A673 (cell line): ENCODE data around the gene MPC1. TPM values are rescaled to one million over a fixed set of nuclear protein-coding genes. Genes with fewer than 3 reads are reported as not detected.
"Not testable (repeated sequence)": the region's sequence is repeated elsewhere in the genome, so short reads cannot be mapped to it uniquely, and the experiment has no call there.

Experiments
- BruUV-seq: library from RNA; stranded (reverse); fragments of 400-500 nt; replicated peaks from 2 replicates; lab custom pipeline; 2021; lab: Mats Ljungman, UMichigan
- CTCF ChIA-PET: fragments of 300-600 bp; sonication (Branson Sonifier 250); formaldehyde crosslinking; loops from one replicate; lab custom pipeline; 2022; ENCODE audit warnings: antibody characterized with exemption; lab: Charles Lee
- POLR2A ChIA-PET: fragments of 300-600 bp; sonication (Branson Sonifier 250); formaldehyde crosslinking; loops from one replicate; lab custom pipeline; 2022; ENCODE audit warnings: antibody characterized with exemption; ENCODE audit not compliant: low non-redundant PET; lab: Charles Lee
- DNase-seq: peaks from one replicate; pipeline ENCODE4 v3.0.0-alpha.2; 2015; ENCODE audit warnings: low spot score
- H3K27ac ChIP-seq: fragments of 200-600 bp; sonication (generic); 2 replicates; pipeline ENCODE4 v1.5.1; 2016; ENCODE audit warnings: mixed run types, low read depth, mild to moderate bottlenecking, mixed read lengths, antibody characterized with exemption, low read length; ENCODE audit not compliant: poor library complexity, severe bottlenecking
- H3K27me3 ChIP-seq: fragments of 200-600 bp; sonication (generic); replicated peaks from 2 replicates; pipeline ENCODE4 v1.6.1; 2017; ENCODE audit warnings: mixed run types, low read depth, mild to moderate bottlenecking, mixed read lengths, antibody characterized with exemption, low read length; ENCODE audit not compliant: insufficient read depth, poor library complexity
- H3K36me3 ChIP-seq: fragments of 200-600 bp; sonication (generic); 2 replicates; pipeline ENCODE4 v1.6.1; 2016; ENCODE audit warnings: mixed run types, mild to moderate bottlenecking, mixed read lengths, antibody characterized with exemption, low read length; ENCODE audit not compliant: insufficient read depth, poor library complexity, severe bottlenecking
- H3K4me1 ChIP-seq: fragments of 200-600 bp; sonication (generic); 2 replicates; pipeline ENCODE4 v1.6.1; 2017; ENCODE audit warnings: mixed run types, mild to moderate bottlenecking, mixed read lengths, antibody characterized with exemption, low read length; ENCODE audit not compliant: insufficient read depth, poor library complexity, severe bottlenecking
- H3K4me3 ChIP-seq: fragments of 200-600 bp; sonication (generic); 2 replicates; pipeline ENCODE4 v1.5.1; 2016; ENCODE audit warnings: low read depth, mixed run types, mild to moderate bottlenecking, mixed read lengths, low read length; ENCODE audit not compliant: poor library complexity, severe bottlenecking
- H3K9me3 ChIP-seq: fragments of 200-600 bp; sonication (generic); 2 replicates; pipeline ENCODE4 v1.6.1; 2016; ENCODE audit warnings: mixed run types, low read depth, mild to moderate bottlenecking, mixed read lengths, antibody characterized with exemption, low read length; ENCODE audit not compliant: poor library complexity, severe bottlenecking
- EZH2 ChIP-seq: fragments of 200-600 bp; sonication (generic); IDR thresholded peaks from 2 replicates; pipeline ENCODE4 v1.6.1; 2017; ENCODE audit warnings: borderline replicate concordance, low read depth, mild to moderate bottlenecking, mixed read lengths, antibody characterized with exemption, low read length; ENCODE audit not compliant: poor library complexity, severe bottlenecking
- intact Hi-C: fragments of 100-400 bp; cut with micrococcal nuclease; formaldehyde crosslinking; loops from one replicate; pipeline ENCODE4 v1.10.0; 2022; ENCODE audit not compliant: unreplicated experiment
- total RNA-seq: library from RNA; stranded (reverse); gene quantifications from 2 replicates; pipeline ENCODE4 v1.2.3, GENCODE V29; 2021
- TF ChIP-seq, protein P1 (sequence below): fragments of 300-800, 200-600 bp; sonication (generic); conservative IDR thresholded peaks from 2 replicates; pipeline ENCODE4 v1.5.1; 2017; ENCODE audit warnings: low read depth, mild to moderate bottlenecking, antibody characterized with exemption, low read length, moderate library complexity, mixed read lengths

Gene MPC1
- total RNA-seq, 1 experiment from 2014 or later: 35.9 TPM

- H3K27ac ChIP-seq: no peak overlapping the region
- POLR2A ChIA-PET: interaction anchor here (0.6 kb wide), 1 partner anchor 55 kb away, joined by 3 read pairs; no protein-coding TSS in a partner anchor
Observed at GRCh38 chr6:166386111-166386510, 3.4 kb upstream of the MPC1 start.

GRCh38 chr6:166383802-166384363 is 1.1 kb upstream of the MPC1 start:
- POLR2A ChIA-PET: not testable (repeated sequence)

More at GRCh38 chr6:166386111-166386510, 3.4 kb upstream of the MPC1 start:
- no TSS peak for BruUV-seq
- Histone ChIP-seq H3K4me1 (peaks cover 2% of the 10 kb centered on the region), H3K4me3 (no peak overlapping the region), H3K27me3 (no peaks in the 10 kb centered on the region), H3K9me3 (no peaks in the 10 kb centered on the region), H3K36me3 (no peaks in the 10 kb centered on the region)
- DNase-seq: no peak
- intact Hi-C loops: no loop called here
- TF ChIP-seq, protein P1, sequence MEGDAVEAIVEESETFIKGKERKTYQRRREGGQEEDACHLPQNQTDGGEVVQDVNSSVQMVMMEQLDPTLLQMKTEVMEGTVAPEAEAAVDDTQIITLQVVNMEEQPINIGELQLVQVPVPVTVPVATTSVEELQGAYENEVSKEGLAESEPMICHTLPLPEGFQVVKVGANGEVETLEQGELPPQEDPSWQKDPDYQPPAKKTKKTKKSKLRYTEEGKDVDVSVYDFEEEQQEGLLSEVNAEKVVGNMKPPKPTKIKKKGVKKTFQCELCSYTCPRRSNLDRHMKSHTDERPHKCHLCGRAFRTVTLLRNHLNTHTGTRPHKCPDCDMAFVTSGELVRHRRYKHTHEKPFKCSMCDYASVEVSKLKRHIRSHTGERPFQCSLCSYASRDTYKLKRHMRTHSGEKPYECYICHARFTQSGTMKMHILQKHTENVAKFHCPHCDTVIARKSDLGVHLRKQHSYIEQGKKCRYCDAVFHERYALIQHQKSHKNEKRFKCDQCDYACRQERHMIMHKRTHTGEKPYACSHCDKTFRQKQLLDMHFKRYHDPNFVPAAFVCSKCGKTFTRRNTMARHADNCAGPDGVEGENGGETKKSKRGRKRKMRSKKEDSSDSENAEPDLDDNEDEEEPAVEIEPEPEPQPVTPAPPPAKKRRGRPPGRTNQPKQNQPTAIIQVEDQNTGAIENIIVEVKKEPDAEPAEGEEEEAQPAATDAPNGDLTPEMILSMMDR: no peak
- no peak for TF ChIP-seq EZH2
- CTCF ChIA-PET: no interaction called here

GRCh38 chr6:166382500-166382932 is 224 bp downstream of the MPC1 start:
- Histone ChIP-seq H3K36me3 (no peaks in the 10 kb centered on the region), H3K9me3 (no peaks in the 10 kb centered on the region), H3K4me1 (peaks cover 4% of the 10 kb centered on the region), H3K27me3 (no peaks in the 10 kb centered on the region), H3K27ac (peak overlapping the region; percentile 89), H3K4me3 (peak overlapping the region; percentile 86)
- no peak for TF ChIP-seq EZH2
- TF ChIP-seq, protein P1: no peak
- ChIA-PET POLR2A (no interaction called here), CTCF (no interaction called here)
- BruUV-seq: no TSS peak
- DNase-seq: no peak
- intact Hi-C loops: loop anchor here (5.0 kb wide), 2 partner anchors 40 to 105 kb away; partner anchors contain the start of gene SFT2D1

More at GRCh38 chr6:166383802-166384363, 1.1 kb upstream of the MPC1 start:
- Histone ChIP-seq H3K4me3 (peak overlapping the region; percentile 86), H3K27ac (peak overlapping the region; percentile 89)
- H3K36me3 ChIP-seq, H3K9me3 ChIP-seq, CTCF ChIA-PET, H3K4me1 ChIP-seq, H3K27me3 ChIP-seq, DNase-seq: not testable (repeated sequence)
- TF ChIP-seq, protein P1: peak; percentile 31; the same call in 1 of the 2 replicates
- BruUV-seq: TSS peak; percentile 63
- intact Hi-C loops: loop anchor here (5.0 kb wide), 2 partner anchors 42 to 107 kb away; partner anchors contain the start of gene SFT2D1
